Adrenal gland (tissue), 12 donors: Measurements from ENCODE around the gene TCEAL6. TPM values are rescaled to one million over a fixed set of nuclear protein-coding genes. Genes with fewer than 3 reads are reported as not detected.
"Not testable (repeated sequence)": the region's sequence is repeated elsewhere in the genome, so short reads cannot be mapped to it uniquely, and the experiment has no call there.

Experiments used
- DNase-seq, 7 donors: peaks; one replicate each; pipeline ENCODE4 v3.0.0-alpha.2; 2019 to 2020
- H3K27ac ChIP-seq, 5 donors: fragments of 200-600 bp; sonication (generic) in 4 of 5; 1 replicate in 3 of 5; 2 replicates in 2 of 5; pipeline versions ENCODE4 v1.5.1 to v1.8.0; 2016 to 2020; ENCODE audit warnings: mild to moderate bottlenecking in 1 of 5
- H3K27me3 ChIP-seq: fragments of 200-600 bp; 2 replicates; pipeline ENCODE4 v1.8.0; 2021
- H3K36me3 ChIP-seq, 2 donors: fragments of 200-600 bp; replicated peaks in 1 of 2; 1 replicate in 1 of 2; 2 replicates in 1 of 2; pipeline versions ENCODE4 v1.5.1 to v1.8.0; 2018 to 2022
- H3K4me1 ChIP-seq, 2 donors: fragments of 200-600 bp; replicated peaks in 1 of 2; 1 replicate in 1 of 2; 2 replicates in 1 of 2; pipeline versions ENCODE4 v1.5.1 to v1.8.0; 2018 to 2021
- H3K4me3 ChIP-seq, 4 donors: fragments of 200-600 bp; sonication (generic) in 3 of 4; one replicate each; pipeline ENCODE4 v1.5.1; 2016 to 2018
- H3K9me3 ChIP-seq, 3 donors: fragments of 200-600 bp; sonication (generic) in 1 of 3; replicated peaks in 1 of 3; 1 replicate in 2 of 3; 2 replicates in 1 of 3; pipeline versions ENCODE4 v1.5.1 to v1.8.0; 2016 to 2021
- CTCF ChIP-seq, 6 experiments: fragments of 450-650 bp in 4 of 6; fragments of 200-600 bp in 2 of 6; sonication (generic) in 1 of 6; IDR thresholded peaks; 1 replicate in 5 of 6; 2 replicates in 1 of 6; pipeline versions ENCODE4 v1.5.1 to v1.8.0; 2016 to 2021; ENCODE audit warnings: antibody characterized with exemption in 6 of 6, mild to moderate bottlenecking in 2 of 6, moderate library complexity in 1 of 6
- POLR2A ChIP-seq, 2 donors: fragments of 450-650 bp; IDR thresholded peaks; one replicate each; pipeline ENCODE4 v1.6.1; 2017; ENCODE audit warnings: antibody characterized with exemption in 2 of 2, mild to moderate bottlenecking in 2 of 2, moderate library complexity in 1 of 2
- WGBS, 4 donors: extraction: QIAGEN DNeasy Blood & Tissue Kit in 2 of 4; methylation state at CpG; one replicate each; pipeline versions ENCODE4 v1.1.5 to v1.1.7; 2013 to 2017; 5-methylcytosine and 5-hydroxymethylcytosine counted together
- intact Hi-C, 2 donors: fragments of 100-400 bp; cut with DNase I; formaldehyde crosslinking; loops; one replicate each; pipeline versions ENCODE4 v1.14.1 to v1.15.0; 2022 to 2023
- polyA plus RNA-seq, 3 donors: library from polyadenylated mRNA; stranded (reverse); fragments of 200-250 nt in 2 of 3; fragments of 350-450 nt in 1 of 3; fragmentation: Illumina TruSeq in 1 of 3; extraction: RNeasy Lipid Tissue Mini Kit (QIAGEN cat#74804) in 1 of 3; gene quantifications; one replicate each; pipeline ENCODE4 v1.2.3, GENCODE V29; 2013 to 2014
- total RNA-seq, 9 donors: library from RNA; depleted of rRNA in 4 of 9; stranded (reverse); fragments of >200 nt in 4 of 9; fragments of 120-200 nt in 1 of 9; fragmentation: NEBNext Ultra II Directional in 1 of 9; extraction: Animal tissue kit (Norgen Biotek cat#: 25700) in 1 of 9; gene quantifications; one replicate each; pipeline versions ENCODE4 v1.1.0 to v1.2.4, GENCODE V29; 2013 to 2023
- donor health status: healthy with polysubstance abuse.
- donor health status: Bipolar disorder and iron deficiency.
- donor health status: DM: yes; HTN: yes; CAD: no.
- donor health status: DM: no; HTN: no; CAD: no.
- donor health status: DM: no; HTN: no; CAD: no.
- donor health status: DM: yes; HTN: yes; CAD: no.

The TCEAL6 gene
- total and polyA plus RNA-seq, 12 donors: 0.11 to 14.4 (median 3.7) TPM; not detected in 5

GRCh38 chrX:102154218-102154860 lies 12.1 kb upstream of the TCEAL6 start:
- peak overlapping the region in 1 of 5 donors; percentile 54 for H3K27ac ChIP-seq
- no peaks in the 10 kb centered on the region for H3K36me3 ChIP-seq
- TF ChIP-seq CTCF (IDR thresholded peaks at IDR 0.05) (peak in 1 of 6 experiments; percentile 26), POLR2A (IDR thresholded peaks at IDR 0.05) (no peak)
- no peaks in the 10 kb centered on the region for H3K9me3 ChIP-seq
- H3K4me3 ChIP-seq: no peak overlapping the region
- 13 to 15% (median 14%) methylated on average over 9 to 11 of the region's 11 CpGs for WGBS, 4 donors
- intact Hi-C loops: no loop called here
- DNase-seq: peak in 1 of 7 donors; percentile 50
- H3K4me1 ChIP-seq: no peaks in the 10 kb centered on the region
- peaks cover 18% of the 10 kb centered on the region for H3K27me3 ChIP-seq

- H3K4me3 ChIP-seq, H3K4me1 ChIP-seq, H3K36me3 ChIP-seq, H3K27ac ChIP-seq, intact Hi-C loops, H3K9me3 ChIP-seq, DNase-seq: not testable (repeated sequence)
- 19 to 48% (median 39%) methylated on average over 14 to 19 of the region's 19 CpGs; no CpG with 5 or more reads in 1 of the 4 donors for WGBS, 4 donors
- peaks cover 35% of the 10 kb centered on the region for H3K27me3 ChIP-seq
These were observed 650 bp downstream of the TCEAL6 start for GRCh38 chrX:102141631-102142030.

GRCh38 chrX:102140876-102141275 lies 1.4 kb downstream of the TCEAL6 start:
- H3K4me3 ChIP-seq, H3K27ac ChIP-seq, DNase-seq, H3K9me3 ChIP-seq, intact Hi-C loops, H3K4me1 ChIP-seq, H3K36me3 ChIP-seq: not testable (repeated sequence)
- peaks cover 35% of the 10 kb centered on the region for H3K27me3 ChIP-seq
- 46 to 57% (median 53%) methylated on average over 12 to 16 of the region's 16 CpGs for WGBS, 4 donors

- intact Hi-C loops: no loop called here
- Histone ChIP-seq H3K27ac (no peak overlapping the region), H3K27me3 (peaks cover 20% of the 10 kb centered on the region), H3K4me1 (no peaks in the 10 kb centered on the region), H3K9me3 (no peaks in the 10 kb centered on the region), H3K4me3 (no peak overlapping the region), H3K36me3 (no peaks in the 10 kb centered on the region)
- TF ChIP-seq POLR2A (IDR thresholded peaks at IDR 0.05) (no peak), CTCF (IDR thresholded peaks at IDR 0.05) (no peak)
- 45 to 65% (median 54%) methylated on average over 4 of the region's 4 CpGs for WGBS, 4 donors
- DNase-seq: no peak
These were observed 4.2 kb downstream of the TCEAL6 start for GRCh38 chrX:102138064-102138463.

- no peak overlapping the region for H3K4me3 ChIP-seq
- no peaks in the 10 kb centered on the region for H3K4me1 ChIP-seq
- DNase-seq: no peak
- H3K27ac ChIP-seq: no peak overlapping the region
- H3K9me3 ChIP-seq: no peaks in the 10 kb centered on the region
- 11 to 53% (median 29%) methylated on average over 1 of the region's 1 CpG for WGBS, 4 donors
- intact Hi-C loops: no loop called here
- H3K36me3 ChIP-seq: no peaks in the 10 kb centered on the region
- peaks cover 29% of the 10 kb centered on the region for H3K27me3 ChIP-seq
- peak in 4 of 6 experiments; percentile 8 to 39 (median 20) for TF ChIP-seq CTCF (IDR thresholded peaks at IDR 0.05)
- TF ChIP-seq POLR2A (IDR thresholded peaks at IDR 0.05): no peak
These were observed 12.8 kb downstream of the TCEAL6 start for GRCh38 chrX:102129473-102129872.
